Heart left ventricle (tissue), 16 donors: ENCODE data around the gene WNT3A. TPM values are rescaled to one million over a fixed set of nuclear protein-coding genes. Genes with fewer than 3 reads are reported as not detected.

Experiments
- ATAC-seq, 4 donors: fragments of 200-7000 bp; cut with Tn5 transposase; one replicate each; pipeline ENCODE4 v1.9.1; 2020 to 2022; ENCODE audit warnings: moderate library complexity in 4 of 4, mild to moderate bottlenecking in 3 of 4, moderate number of reproducible peaks in 1 of 4
- DNase-seq, 5 donors: peaks; one replicate each; pipeline ENCODE4 v3.0.0-alpha.2; 2020
- H3K27ac ChIP-seq, 12 donors: fragments of 200-600 bp; sonication (generic) in 4 of 12; one replicate each; pipeline versions ENCODE4 v1.5.0 to v1.8.0; 2016 to 2022; ENCODE audit warnings: mild to moderate bottlenecking in 2 of 12
- H3K27me3 ChIP-seq, 9 donors: fragments of 200-600 bp; sonication (generic) in 2 of 9; one replicate each; pipeline versions ENCODE4 v1.5.1 to v1.8.0; 2016 to 2022; ENCODE audit warnings: mild to moderate bottlenecking in 3 of 9
- H3K36me3 ChIP-seq, 9 donors: fragments of 200-600 bp; sonication (generic) in 2 of 9; one replicate each; pipeline versions ENCODE4 v1.5.0 to v1.8.0; 2018 to 2022; ENCODE audit warnings: mild to moderate bottlenecking in 2 of 9
- H3K4me1 ChIP-seq, 12 donors: fragments of 200-600 bp; sonication (generic) in 4 of 12; one replicate each; pipeline versions ENCODE4 v1.5.0 to v1.8.0; 2016 to 2022; ENCODE audit warnings: mild to moderate bottlenecking in 3 of 12
- H3K4me3 ChIP-seq, 12 donors: fragments of 200-600 bp; sonication (generic) in 4 of 12; one replicate each; pipeline versions ENCODE4 v1.5.0 to v1.8.0; 2017 to 2022; ENCODE audit warnings: mild to moderate bottlenecking in 9 of 12, moderate library complexity in 4 of 12
- H3K9me3 ChIP-seq, 12 donors: fragments of 200-600 bp; sonication (generic) in 4 of 12; one replicate each; pipeline versions ENCODE4 v1.5.0 to v1.8.0; 2016 to 2022; ENCODE audit warnings: mild to moderate bottlenecking in 1 of 12
- CTCF ChIP-seq, 12 donors: fragments of 200-600 bp; sonication (generic) in 4 of 12; IDR thresholded peaks; one replicate each; pipeline versions ENCODE4 v1.5.0 to v1.8.0; 2018 to 2022; ENCODE audit warnings: antibody characterized with exemption in 12 of 12, mild to moderate bottlenecking in 5 of 12
- POLR2A ChIP-seq, 2 donors: fragments of 450-650 bp; IDR thresholded peaks; one replicate each; pipeline ENCODE4 v1.6.1; 2017; ENCODE audit warnings: antibody characterized with exemption in 2 of 2, mild to moderate bottlenecking in 2 of 2, moderate library complexity in 2 of 2
- WGBS, 4 donors: extraction: QIAGEN DNeasy Blood & Tissue Kit in 2 of 4; methylation state at CpG; one replicate each; pipeline versions ENCODE4 v1.1.5 to v1.1.7; 2013 to 2018; 5-methylcytosine and 5-hydroxymethylcytosine counted together
- intact Hi-C, 10 donors: fragments of 100-400 bp; cut with DNase I; formaldehyde crosslinking; loops; one replicate each; pipeline versions ENCODE4 v1.11.1 to v1.14.2; 2022
- polyA plus RNA-seq, 2 donors: library from polyadenylated mRNA; stranded (reverse); fragments of 200-250 nt; gene quantifications; one replicate each; pipeline ENCODE4 v1.2.3, GENCODE V29; 2013
- total RNA-seq, 9 donors: library from RNA; depleted of rRNA in 2 of 9; stranded (reverse); fragments of >200 nt in 2 of 9; fragmentation: NEBNext Ultra II Directional in 3 of 9; extraction: Animal tissue kit (Norgen Biotek cat#: 25700) in 3 of 9; gene quantifications; one replicate each; pipeline versions ENCODE4 v1.1.0 to v1.2.4, GENCODE V29; 2016 to 2023
- donor health status: ischemic (EF 13 %, LVEDD 7.1; RV severe dilation, severe dysfunction).
- donor health status: healthy with polysubstance abuse.
- donor health status: DM: no; HTN: yes; CAD: no.
- donor health status: DM: no; HTN: no; CAD: no.
- donor health status: ischemic (EF 25% LVEDD 6.9; RV normal size, moderate dysfunction).
- donor health status: ischemic (EF 25% LVEDD 5.7; RV mildly dilated, moderate dysfunction).
- donor health status: healthy.
- donor health status: DM: yes; HTN: yes; CAD: no.
- donor health status: ischemic (EF 35%, LVEDD 5.7; RV mildly dilated, moderate dysfunction).
- donor health status: nonischemic (EF 11% LVEDD 7.7; RV severe dilation, severe dysfunction).
- donor health status: DM: yes; HTN: yes; CAD: no.
- donor health status: PGD.
- donor health status: ischemic (EF 29% LVEDD 5.4; RV normal size, mild dysfunction).
- donor health status: nonischemic (EF 23%, LVEDD 6.1; RV moderate dilation, normal function).

Gene WNT3A
- total and polyA plus RNA-seq, 11 donors = not detected

GRCh38 chr1:228070173-228070572 is 63.4 kb downstream of the WNT3A start:
- H3K9me3 ChIP-seq = no peaks in the 10 kb centered on the region
- intact Hi-C loops = loop anchor here in 2 of 10 donors (10.0 kb wide), 2 partner anchors 305 to 325 kb away; no protein-coding TSS in a partner anchor
- 56 to 74% (median 61%) methylated on average over 2 of the region's 2 CpGs for WGBS, 4 donors
- TF ChIP-seq CTCF (IDR thresholded peaks at IDR 0.05) = no peak
- no peak for TF ChIP-seq POLR2A (IDR thresholded peaks at IDR 0.05)
- no peaks in the 10 kb centered on the region for H3K4me1 ChIP-seq
- ATAC-seq (no peak), DNase-seq (no peak)
- peaks cover 0 to 35% (median 21%) of the 10 kb centered on the region in 9 donors for H3K27me3 ChIP-seq
- no peaks in the 10 kb centered on the region for H3K36me3 ChIP-seq
- no peak overlapping the region for H3K4me3 ChIP-seq
- no peak overlapping the region for H3K27ac ChIP-seq

- DNase-seq (no peak), ATAC-seq (no peak)
- H3K36me3 ChIP-seq = no peaks in the 10 kb centered on the region
- intact Hi-C loops = loop anchor here in 2 of 10 donors (10.0 kb wide), 2 partner anchors 306 to 326 kb away; no protein-coding TSS in a partner anchor
- 58 to 64% (median 62%) methylated on average over 3 of the region's 3 CpGs for WGBS, 4 donors
- no peaks in the 10 kb centered on the region for H3K4me1 ChIP-seq
- no peak for TF ChIP-seq CTCF (IDR thresholded peaks at IDR 0.05)
- no peak for TF ChIP-seq POLR2A (IDR thresholded peaks at IDR 0.05)
- peaks cover 0 to 29% (median 14%) of the 10 kb centered on the region in 9 donors for H3K27me3 ChIP-seq
- H3K9me3 ChIP-seq = no peaks in the 10 kb centered on the region
- H3K4me3 ChIP-seq = no peak overlapping the region
- no peak overlapping the region for H3K27ac ChIP-seq
Measured at GRCh38 chr1:228070851-228071250, 64.1 kb downstream of the WNT3A start.

GRCh38 chr1:228071839-228072657 is 65.2 kb downstream of the WNT3A start:
- ATAC-seq = peak in 1 of 4 donors; percentile 5
- peaks cover 0 to 19% (median 4%) of the 10 kb centered on the region in 9 donors for H3K27me3 ChIP-seq

More at GRCh38 chr1:228071839-228072657, 65.2 kb downstream of the WNT3A start:
- WGBS, 4 donors = 53 to 59% (median 55%) methylated on average over 7 of the region's 7 CpGs
- intact Hi-C loops = loop anchor here in 2 of 10 donors (10.0 kb wide), 2 partner anchors 307 to 327 kb away; no protein-coding TSS in a partner anchor
- no peaks in the 10 kb centered on the region for H3K36me3 ChIP-seq
- H3K4me1 ChIP-seq = no peaks in the 10 kb centered on the region
- TF ChIP-seq CTCF (IDR thresholded peaks at IDR 0.05) (no peak), POLR2A (IDR thresholded peaks at IDR 0.05) (no peak)
- H3K27ac ChIP-seq = no peak overlapping the region
- H3K9me3 ChIP-seq = no peaks in the 10 kb centered on the region
- peak in 1 of 5 donors; percentile 22 for DNase-seq
- no peak overlapping the region for H3K4me3 ChIP-seq
